GM19025 (cell line): Measurements from ENCODE around the gene STPG2.
"Not testable (repeated sequence)": the region's sequence is repeated elsewhere in the genome, so short reads cannot be mapped to it uniquely, and the experiment has no call there.

ENCODE experiments used
- ATAC-seq: cut with Tn5 transposase; IDR thresholded peaks from one replicate; pipeline ENCODE4 v1.9.1; 2021; ENCODE audit warnings: mild to moderate bottlenecking, low read depth, moderate library complexity; ENCODE audit not compliant: unreplicated experiment

STPG2 gene

GRCh38 chr4:97953171-97953941 lies 189.9 kb downstream of the STPG2 start:
- ATAC-seq = no peak

GRCh38 chr4:97952763-97953162 lies 190.5 kb downstream of the STPG2 start:
- no peak for ATAC-seq

- no peak for ATAC-seq
Measured at GRCh38 chr4:97950836-97951235, 192.4 kb downstream of the STPG2 start.

GRCh38 chr4:97942951-97943350 lies 200.3 kb downstream of the STPG2 start:
- ATAC-seq = no peak

GRCh38 chr4:97942137-97942536 lies 201.1 kb downstream of the STPG2 start:
- no peak for ATAC-seq

GRCh38 chr4:97938141-97938540 lies 205.1 kb downstream of the STPG2 start:
- ATAC-seq = no peak

- ATAC-seq = no peak
Measured at GRCh38 chr4:97924341-97924958, 218.8 kb downstream of the STPG2 start.

GRCh38 chr4:97923096-97923495 lies 220.2 kb downstream of the STPG2 start:
- no peak for ATAC-seq

GRCh38 chr4:97917115-97917514 lies 226.2 kb downstream of the STPG2 start:
- no peak for ATAC-seq

- ATAC-seq = no peak
Measured at GRCh38 chr4:97912156-97912555, 231.1 kb downstream of the STPG2 start.

- no peak for ATAC-seq
Measured at GRCh38 chr4:97911236-97911906, 231.9 kb downstream of the STPG2 start.

- ATAC-seq = no peak
Measured at GRCh38 chr4:97910005-97910404, 233.3 kb downstream of the STPG2 start.

GRCh38 chr4:97903436-97904189 lies 239.7 kb downstream of the STPG2 start:
- not testable (repeated sequence) for ATAC-seq

GRCh38 chr4:97900229-97900628 lies 243.0 kb downstream of the STPG2 start:
- ATAC-seq = no peak

- no peak for ATAC-seq
Measured at GRCh38 chr4:97892592-97893266, 250.5 kb downstream of the STPG2 start.

- no peak for ATAC-seq
Measured at GRCh38 chr4:97879942-97880341, 263.3 kb downstream of the STPG2 start.

GRCh38 chr4:97868097-97868496 lies 275.2 kb downstream of the STPG2 start:
- no peak for ATAC-seq

GRCh38 chr4:97867557-97868091 lies 275.7 kb downstream of the STPG2 start:
- ATAC-seq = no peak

- no peak for ATAC-seq
Measured at GRCh38 chr4:97866821-97867556, 276.3 kb downstream of the STPG2 start.
